PC-9 (cell line): ENCODE results near the gene RCOR3. TPM values are rescaled to one million over a fixed set of nuclear protein-coding genes. Genes with fewer than 3 reads are reported as not detected.

Experiments used
- BruUV-seq: library from RNA; stranded (reverse); fragments of 400-500 nt; replicated peaks from 2 replicates; lab custom pipeline; 2021; lab: Mats Ljungman, UMichigan
- CTCF ChIA-PET: fragments of 300-600 bp; sonication (Branson Sonifier 250); formaldehyde crosslinking; loops from one replicate; lab custom pipeline; 2022; ENCODE audit warnings: antibody characterized with exemption; lab: Charles Lee
- POLR2A ChIA-PET: fragments of 300-600 bp; sonication (Branson Sonifier 250); formaldehyde crosslinking; loops from one replicate; lab custom pipeline; 2022; ENCODE audit warnings: antibody characterized with exemption; ENCODE audit not compliant: unreplicated experiment; lab: Charles Lee
- DNase-seq, 2 experiments: peaks; one replicate each; pipeline versions ENCODE4 v3.0.0 to v3.0.0-alpha.2; 2015 to 2022; ENCODE audit warnings: mixed read lengths in 1 of 2
- H2AFZ ChIP-seq: fragments of 200-600 bp; sonication (generic); 2 replicates; pipeline ENCODE4 v1.8.1; 2017; ENCODE audit warnings: antibody characterized with exemption
- H3F3A ChIP-seq: fragments of 200-600 bp; sonication (generic); 2 replicates; pipeline ENCODE4 v1.8.1; 2017; ENCODE audit warnings: antibody characterized with exemption, mild to moderate bottlenecking, low read depth; ENCODE audit not compliant: insufficient read depth
- H3K27ac ChIP-seq: fragments of 200-600 bp; sonication (generic); 2 replicates; pipeline ENCODE4 v1.6.1; 2016; ENCODE audit warnings: mixed run types
- H3K27me3 ChIP-seq: fragments of 200-600 bp; sonication (generic); 2 replicates; pipeline ENCODE4 v1.6.1; 2016; ENCODE audit warnings: low read depth, mixed run types; ENCODE audit not compliant: insufficient read depth
- H3K36me3 ChIP-seq: fragments of 200-600 bp; sonication (generic); 2 replicates; pipeline ENCODE4 v1.6.1; 2016; ENCODE audit warnings: low read depth, mixed run types
- H3K4me1 ChIP-seq: fragments of 200-600 bp; sonication (generic); replicated peaks from 2 replicates; pipeline ENCODE4 v1.6.1; 2016; ENCODE audit warnings: mixed run types; ENCODE audit not compliant: insufficient read depth
- H3K4me2 ChIP-seq: fragments of 200-600 bp; sonication (generic); 2 replicates; pipeline ENCODE4 v1.6.1; 2017; ENCODE audit warnings: mixed run types
- H3K4me3 ChIP-seq: fragments of 200-600 bp; sonication (generic); 2 replicates; pipeline ENCODE4 v1.6.1; 2016; ENCODE audit warnings: mixed run types
- H3K79me2 ChIP-seq: fragments of 200-600 bp; sonication (generic); 2 replicates; pipeline ENCODE4 v1.6.1; 2017; ENCODE audit warnings: low read depth, mixed run types
- H3K9me2 ChIP-seq: fragments of 200-600 bp; sonication (generic); 2 replicates; pipeline ENCODE4 v1.8.1; 2017; ENCODE audit warnings: mild to moderate bottlenecking; ENCODE audit not compliant: insufficient read depth
- H3K9me3 ChIP-seq: fragments of 200-600 bp; sonication (generic); 2 replicates; pipeline ENCODE4 v1.8.1; 2016; ENCODE audit warnings: low read depth; ENCODE audit not compliant: insufficient read depth
- H4K20me1 ChIP-seq: fragments of 200-600 bp; sonication (generic); 2 replicates; pipeline ENCODE4 v1.8.1; 2017; ENCODE audit not compliant: insufficient read depth
- EZH2 ChIP-seq: fragments of 200-600 bp; sonication (generic); IDR thresholded peaks from 2 replicates; pipeline ENCODE4 v1.8.0; 2017; ENCODE audit warnings: antibody characterized with exemption, low read depth
- intact Hi-C: fragments of 100-400 bp; cut with micrococcal nuclease; formaldehyde crosslinking; loops from one replicate; pipeline ENCODE4 v1.10.0; 2022; ENCODE audit not compliant: unreplicated experiment
- total RNA-seq: library from RNA; stranded (reverse); gene quantifications from 2 replicates; pipeline ENCODE4 v1.2.3, GENCODE V29; 2021
- TF ChIP-seq, protein P1 (sequence below): fragments of 200-600 bp; sonication (generic); conservative IDR thresholded peaks from 2 replicates; pipeline ENCODE4 v1.6.1; 2017; ENCODE audit warnings: mixed run types, antibody characterized with exemption, mild to moderate bottlenecking, moderate library complexity

Gene RCOR3
- total RNA-seq, 1 experiment from 2014 or later = 48.7 TPM

DNA sequence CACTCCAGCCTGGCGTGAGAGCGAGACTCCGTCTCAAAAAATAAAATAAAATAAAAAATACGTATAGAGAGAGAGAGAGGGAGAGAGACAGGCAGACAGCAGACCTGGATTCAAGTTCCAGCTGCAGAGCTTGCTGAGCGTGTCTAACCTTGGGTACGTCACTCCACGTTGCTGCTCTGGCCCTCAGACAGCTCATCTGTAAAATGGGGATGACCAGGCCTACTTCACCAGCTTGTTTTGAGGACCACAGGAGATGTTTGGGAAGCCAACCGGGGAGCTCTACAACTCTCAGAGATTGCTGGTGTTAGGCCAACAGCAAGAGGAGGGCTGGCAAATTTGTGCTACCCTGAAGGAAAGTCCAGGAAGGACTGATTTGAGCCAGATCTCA is 67.0 kb downstream of the RCOR3 start:
- H3K4me3 ChIP-seq = peak overlapping the region; percentile 72
- H3K79me2 ChIP-seq = no peaks in the 10 kb centered on the region
- intact Hi-C loops = loop anchor here (2.0 to 5.0 kb wide), 2 partner anchors 57 to 251 kb away; partner anchors contain the start of gene SLC30A1
- no TSS peak for BruUV-seq
- no peaks in the 10 kb centered on the region for H3K36me3 ChIP-seq
- peaks cover 30% of the 10 kb centered on the region for H3K4me1 ChIP-seq
- DNase-seq = no peak
- POLR2A ChIA-PET = no interaction called here
- no peaks in the 10 kb centered on the region for H3K9me3 ChIP-seq
- H2AFZ ChIP-seq = peak overlapping the region; percentile 87
- no peaks in the 10 kb centered on the region for H4K20me1 ChIP-seq
- TF ChIP-seq, protein P1, sequence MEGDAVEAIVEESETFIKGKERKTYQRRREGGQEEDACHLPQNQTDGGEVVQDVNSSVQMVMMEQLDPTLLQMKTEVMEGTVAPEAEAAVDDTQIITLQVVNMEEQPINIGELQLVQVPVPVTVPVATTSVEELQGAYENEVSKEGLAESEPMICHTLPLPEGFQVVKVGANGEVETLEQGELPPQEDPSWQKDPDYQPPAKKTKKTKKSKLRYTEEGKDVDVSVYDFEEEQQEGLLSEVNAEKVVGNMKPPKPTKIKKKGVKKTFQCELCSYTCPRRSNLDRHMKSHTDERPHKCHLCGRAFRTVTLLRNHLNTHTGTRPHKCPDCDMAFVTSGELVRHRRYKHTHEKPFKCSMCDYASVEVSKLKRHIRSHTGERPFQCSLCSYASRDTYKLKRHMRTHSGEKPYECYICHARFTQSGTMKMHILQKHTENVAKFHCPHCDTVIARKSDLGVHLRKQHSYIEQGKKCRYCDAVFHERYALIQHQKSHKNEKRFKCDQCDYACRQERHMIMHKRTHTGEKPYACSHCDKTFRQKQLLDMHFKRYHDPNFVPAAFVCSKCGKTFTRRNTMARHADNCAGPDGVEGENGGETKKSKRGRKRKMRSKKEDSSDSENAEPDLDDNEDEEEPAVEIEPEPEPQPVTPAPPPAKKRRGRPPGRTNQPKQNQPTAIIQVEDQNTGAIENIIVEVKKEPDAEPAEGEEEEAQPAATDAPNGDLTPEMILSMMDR = no peak
- TF ChIP-seq EZH2 = no peak
- no peaks in the 10 kb centered on the region for H3K9me2 ChIP-seq
- peak overlapping the region; percentile 92 for H3K4me2 ChIP-seq
- CTCF ChIA-PET = interaction anchor here (0.5 to 0.9 kb wide), 3 partner anchors 152 to 345 kb away, joined by 3 read pairs; no protein-coding TSS in a partner anchor
- no peak overlapping the region for H3K27ac ChIP-seq
- no peaks in the 10 kb centered on the region for H3K27me3 ChIP-seq
- H3F3A ChIP-seq = no peaks in the 10 kb centered on the region; the same call in 1 of the 2 replicates

DNA sequence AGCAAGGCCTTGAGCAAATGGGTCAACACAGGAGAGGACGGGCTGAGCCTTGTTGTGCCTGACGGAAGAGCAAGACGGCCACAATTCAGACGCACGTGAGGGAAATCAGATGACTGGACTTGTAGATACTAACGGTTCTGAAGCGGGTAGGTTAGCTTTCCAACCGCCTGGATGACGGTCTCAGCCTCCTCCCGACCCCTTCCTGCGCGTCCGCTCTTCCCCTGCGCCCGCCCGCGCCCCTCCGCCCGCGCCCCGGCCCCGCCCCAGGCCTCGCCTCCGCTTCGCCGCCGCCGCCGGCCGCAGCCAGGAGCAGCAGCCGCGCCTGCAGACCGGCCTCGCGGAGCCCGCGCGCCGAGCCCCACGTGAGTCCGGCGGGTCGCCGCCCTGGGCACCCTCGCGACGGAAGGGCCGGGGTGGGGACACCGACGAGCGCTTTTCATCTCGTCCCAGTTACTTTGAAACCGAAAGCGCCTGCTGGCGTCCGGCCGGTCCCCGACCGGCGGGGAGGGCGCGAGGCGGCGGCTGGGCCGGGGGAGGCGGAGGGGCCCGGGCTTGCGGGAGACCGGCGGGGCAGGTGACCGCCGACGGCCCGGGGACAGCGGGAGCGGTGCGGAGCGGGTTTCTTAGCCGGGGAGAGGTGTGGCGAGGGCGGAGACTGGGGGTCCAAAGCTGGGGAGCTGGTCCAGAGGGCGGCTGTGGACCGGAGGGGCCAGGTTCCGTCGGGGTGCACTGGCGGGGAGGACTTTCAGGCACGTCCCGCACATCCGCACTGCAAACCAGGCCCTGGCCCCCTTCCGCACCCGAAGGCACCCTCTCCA is 67.6 kb downstream of the RCOR3 start, which contains the start of gene TRAF5:
TRAF5 (plus strand) TSS at position 306 of the 818 bp plus-strand sequence. CDS start 26,407 bp downstream, outside the sequence.
- no peak within 1 kb of the TSS for H3K27ac ChIP-seq
- H3K36me3 ChIP-seq = no peaks in the 10 kb centered on the region
- no peaks in the 10 kb centered on the region for H3F3A ChIP-seq
- ChIA-PET CTCF (interaction anchor here (0.6 kb wide), 1 partner anchor 344 kb away, joined by 3 read pairs; no protein-coding TSS in a partner anchor), POLR2A (interaction anchor here (0.6 to 0.7 kb wide), 2 partner anchors 185 to 371 kb away, joined by 3 to 5 read pairs; no protein-coding TSS in a partner anchor)
- no TSS peak for BruUV-seq
- H2AFZ ChIP-seq = peak within 1 kb of the TSS; percentile 87
- TF ChIP-seq EZH2 = no peak
- TF ChIP-seq, protein P1 = no peak
- no peaks in the 10 kb centered on the region for H3K9me2 ChIP-seq
- no peaks in the 10 kb centered on the region for H3K9me3 ChIP-seq
- peaks cover 36% of the 10 kb centered on the region for H3K4me1 ChIP-seq
- H3K79me2 ChIP-seq = no peaks in the 10 kb centered on the region
- H3K4me3 ChIP-seq = peak within 1 kb of the TSS; percentile 72
- no peaks in the 10 kb centered on the region for H3K27me3 ChIP-seq
- peak within 1 kb of the TSS; percentile 92 for H3K4me2 ChIP-seq
- peak in 1 of 2 experiments; percentile 59 for DNase-seq
- intact Hi-C loops = loop anchor here (1.0 to 5.0 kb wide), 3 partner anchors 56 to 327 kb away; partner anchors contain the start of gene SLC30A1
- H4K20me1 ChIP-seq = no peaks in the 10 kb centered on the region

DNA sequence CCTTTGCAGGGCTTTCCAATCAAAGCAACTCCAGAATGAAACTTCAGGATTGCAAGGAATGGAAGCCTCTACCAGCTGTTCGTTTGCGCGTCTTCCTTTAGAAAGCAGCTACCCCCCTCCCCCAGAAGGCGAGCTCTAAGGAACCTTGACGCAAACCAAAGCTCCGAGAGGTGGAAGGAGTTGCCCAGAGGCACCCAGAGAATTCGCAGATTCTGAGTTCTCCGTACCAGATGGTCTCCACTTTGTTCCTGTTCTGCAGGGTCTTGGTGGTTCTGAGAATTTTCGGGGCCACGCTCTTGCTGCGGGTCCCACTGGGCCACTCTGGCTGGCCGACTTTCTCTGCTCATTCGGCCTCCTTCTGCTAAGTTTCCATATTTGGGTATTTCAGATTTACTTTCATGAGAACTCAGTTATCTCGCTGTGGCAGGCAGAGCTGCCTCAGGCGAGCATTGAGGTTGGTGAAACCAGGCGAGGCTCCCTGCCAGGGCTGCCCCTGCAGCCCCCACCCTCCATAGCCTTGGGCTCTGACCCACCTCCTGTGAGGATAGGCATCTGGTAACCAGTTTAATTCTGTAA is 68.3 kb downstream of the RCOR3 start:
- Histone ChIP-seq H3K27me3 (no peaks in the 10 kb centered on the region), H3K79me2 (no peaks in the 10 kb centered on the region), H3K9me2 (no peaks in the 10 kb centered on the region), H3K27ac (no peak overlapping the region), H3K4me3 (peak overlapping the region; percentile 72), H3K4me2 (peak overlapping the region; percentile 92), H4K20me1 (no peaks in the 10 kb centered on the region), H3K9me3 (no peaks in the 10 kb centered on the region), H3K36me3 (no peaks in the 10 kb centered on the region), H3F3A (no peaks in the 10 kb centered on the region), H3K4me1 (peaks cover 36% of the 10 kb centered on the region), H2AFZ (peak overlapping the region; percentile 78)
- ChIA-PET CTCF (no interaction called here), POLR2A (interaction anchor here (0.6 to 0.7 kb wide), 4 partner anchors 55 to 409 kb away, joined by 3 to 6 read pairs (median 5); no protein-coding TSS in a partner anchor)
- no TSS peak for BruUV-seq
- peak; percentile 47 to 64 for DNase-seq
- intact Hi-C loops = loop anchor here (1.0 to 5.0 kb wide), 3 partner anchors 55 to 326 kb away; partner anchors contain the start of gene SLC30A1
- TF ChIP-seq, protein P1 = no peak
- no peak for TF ChIP-seq EZH2
